Neural cell (in vitro differentiated cells): ENCODE data around the gene AK3. TPM values are rescaled to one million over a fixed set of nuclear protein-coding genes. Genes with fewer than 3 reads are reported as not detected.

ENCODE experiments used
- H2AFZ ChIP-seq: fragments of 200-600, 300-800 bp; sonication (generic), shearing (Covaris generic); 2 replicates; pipeline ENCODE4 v1.6.0; 2014; ENCODE audit warnings: low read depth, mild to moderate bottlenecking, antibody characterized with exemption, low read length, moderate library complexity
- H3F3A ChIP-seq: fragments of 200-600 bp; shearing (Covaris generic); 2 replicates; pipeline ENCODE4 v1.6.1; 2016; ENCODE audit warnings: mild to moderate bottlenecking, moderate library complexity, mixed read lengths, antibody characterized with exemption, low read length; ENCODE audit not compliant: insufficient read depth, poor library complexity, severe bottlenecking
- H3K27ac ChIP-seq: fragments of 200-600, 300-800 bp; sonication (generic), shearing (Covaris generic); 2 replicates; pipeline ENCODE4 v1.5.1; 2014; ENCODE audit warnings: mild to moderate bottlenecking, low read length, moderate library complexity
- H3K27me3 ChIP-seq: fragments of 300-800, 200-600 bp; sonication (generic), shearing (Covaris generic); 2 replicates; pipeline ENCODE4 v1.6.0; 2014; ENCODE audit warnings: mild to moderate bottlenecking, low read depth, low read length, moderate library complexity; ENCODE audit not compliant: insufficient read depth
- H3K36me3 ChIP-seq: fragments of 300-800, 200-600 bp; sonication (generic), shearing (Covaris generic); 2 replicates; pipeline ENCODE4 v1.5.1; 2014; ENCODE audit warnings: mild to moderate bottlenecking, antibody characterized with exemption, low read length, moderate library complexity; ENCODE audit not compliant: insufficient read depth
- H3K4me2 ChIP-seq: fragments of 300-800, 200-600 bp; sonication (generic), shearing (Covaris generic); 2 replicates; pipeline ENCODE4 v1.6.0; 2014; ENCODE audit warnings: mild to moderate bottlenecking, low read length
- H3K4me3 ChIP-seq: fragments of 300-800, 200-600 bp; sonication (generic), shearing (Covaris generic); 2 replicates; pipeline ENCODE4 v1.5.1; 2014; ENCODE audit warnings: mild to moderate bottlenecking, low read length, moderate library complexity
- H3K79me2 ChIP-seq: fragments of 200-600 bp; shearing (Covaris generic); replicated peaks from 2 replicates; pipeline ENCODE4 v1.6.0; 2014; ENCODE audit warnings: mild to moderate bottlenecking, low read length, moderate library complexity; ENCODE audit not compliant: insufficient read depth
- H3K9ac ChIP-seq: fragments of 300-800, 200-600 bp; sonication (generic), shearing (Covaris generic); 2 replicates; pipeline ENCODE4 v1.6.1; 2016; ENCODE audit warnings: mild to moderate bottlenecking, low read length, mixed read lengths
- H3K9me2 ChIP-seq: fragments of 200-600 bp; shearing (Covaris generic); 2 replicates; pipeline ENCODE4 v1.6.1; 2016; ENCODE audit warnings: mild to moderate bottlenecking, low read length, mixed read lengths; ENCODE audit not compliant: insufficient read depth
- H3K9me3 ChIP-seq: fragments of 200-600, 300-800 bp; sonication (generic), shearing (Covaris generic); 2 replicates; pipeline ENCODE4 v1.6.1; 2016; ENCODE audit warnings: mild to moderate bottlenecking, mixed run types, low read length, moderate library complexity, mixed read lengths
- H4K20me1 ChIP-seq: fragments of 200-600 bp; shearing (Covaris generic); 2 replicates; pipeline ENCODE4 v1.6.1; 2016; ENCODE audit warnings: mild to moderate bottlenecking, mixed run types; ENCODE audit not compliant: insufficient read depth
- CTCF ChIP-seq: fragments of 450-650 bp; IDR thresholded peaks from 2 replicates; pipeline ENCODE4 v1.5.1; 2014; ENCODE audit warnings: antibody characterized with exemption, mild to moderate bottlenecking, moderate library complexity; ENCODE audit not compliant: poor library complexity, severe bottlenecking
- EP300 ChIP-seq: fragments of 450-650 bp; conservative IDR thresholded peaks from 2 replicates; pipeline ENCODE4 v1.6.1; 2014; ENCODE audit warnings: antibody characterized with exemption, mild to moderate bottlenecking, moderate library complexity; ENCODE audit not compliant: poor library complexity, severe bottlenecking
- EZH2 ChIP-seq: fragments of 200-600, 300-800 bp; shearing (Covaris generic), sonication (generic); IDR thresholded peaks from 2 replicates; pipeline ENCODE4 v1.6.1; 2014; ENCODE audit warnings: antibody characterized with exemption, low read length, borderline replicate concordance, mild to moderate bottlenecking; ENCODE audit not compliant: insufficient read depth, poor library complexity, severe bottlenecking
- MXI1 ChIP-seq: fragments of 450-650 bp; conservative IDR thresholded peaks from 2 replicates; pipeline ENCODE4 v1.6.1; 2014; ENCODE audit warnings: antibody characterized with exemption, mild to moderate bottlenecking; ENCODE audit not compliant: poor library complexity, severe bottlenecking
- POLR2AphosphoS5 ChIP-seq: IDR thresholded peaks from 2 replicates; pipeline ENCODE4 v1.6.1; 2012
- RAD21 ChIP-seq: fragments of 450-650 bp; conservative IDR thresholded peaks from 2 replicates; pipeline ENCODE4 v1.6.1; 2014; ENCODE audit warnings: antibody characterized with exemption, mild to moderate bottlenecking, moderate library complexity
- REST ChIP-seq: IDR thresholded peaks from 2 replicates; pipeline ENCODE4 v1.6.1; 2012; ENCODE audit warnings: borderline replicate concordance
- SMC3 ChIP-seq: fragments of 450-650 bp; conservative IDR thresholded peaks from 2 replicates; pipeline ENCODE4 v1.6.1; 2014; ENCODE audit warnings: antibody characterized with exemption, mild to moderate bottlenecking, moderate library complexity; ENCODE audit not compliant: poor library complexity
- TAF1 ChIP-seq: IDR thresholded peaks from 2 replicates; pipeline ENCODE4 v1.6.1; 2012; ENCODE audit warnings: low read depth
- polyA plus RNA-seq: library from polyadenylated mRNA; depleted of rRNA; stranded (reverse); fragments of >200 nt; gene quantifications from 2 replicates; pipeline ENCODE4 v1.2.3, GENCODE V29; 2014

Gene AK3
- polyA plus RNA-seq, 1 donor from 2014 or later, result 73.7 TPM

- H4K20me1 ChIP-seq, result no peaks in the 10 kb centered on the region
- no peak within 1 kb of the TSS for H3K27ac ChIP-seq
- H3K4me2 ChIP-seq, result peak within 1 kb of the TSS; percentile 94
- TF ChIP-seq CTCF, result no peak
- TF ChIP-seq MXI1, result no peak
- no peak for TF ChIP-seq EP300
- no peak for TF ChIP-seq TAF1
- TF ChIP-seq REST, result no peak
- TF ChIP-seq POLR2AphosphoS5, result no peak
- no peak for TF ChIP-seq EZH2
- no peak for TF ChIP-seq RAD21
- no peak for TF ChIP-seq SMC3
- H3K9ac ChIP-seq, result no peak within 1 kb of the TSS
- no peaks in the 10 kb centered on the region for H3K9me2 ChIP-seq
- no peaks in the 10 kb centered on the region for H3K79me2 ChIP-seq
- H3K27me3 ChIP-seq, result no peaks in the 10 kb centered on the region
- no peak within 1 kb of the TSS for H2AFZ ChIP-seq
- no peaks in the 10 kb centered on the region for H3K9me3 ChIP-seq
- H3K4me3 ChIP-seq, result peak within 1 kb of the TSS; percentile 98
- no peaks in the 10 kb centered on the region for H3F3A ChIP-seq
- H3K36me3 ChIP-seq, result no peaks in the 10 kb centered on the region
Observed at GRCh38 chr9:4666042-4666699, 74.8 kb downstream of the AK3 start, which contains the start of gene SPATA6L. SPATA6L (minus strand) TSS chr9:4666480; CDS start chr9:4666250, 230 bp downstream.

GRCh38 chr9:4665357-4665756 lies 75.6 kb downstream of the AK3 start:
- Histone ChIP-seq H3K4me2 (peak overlapping the region; percentile 94), H3K9ac (no peak overlapping the region), H3K9me3 (no peaks in the 10 kb centered on the region), H3K9me2 (no peaks in the 10 kb centered on the region), H3K79me2 (no peaks in the 10 kb centered on the region), H3K27me3 (no peaks in the 10 kb centered on the region), H3K27ac (no peak overlapping the region), H2AFZ (no peak overlapping the region), H3K36me3 (no peaks in the 10 kb centered on the region), H4K20me1 (no peaks in the 10 kb centered on the region), H3F3A (no peaks in the 10 kb centered on the region), H3K4me3 (peak overlapping the region; percentile 98)
- no peak for TF ChIP-seq TAF1
- TF ChIP-seq EZH2, result no peak
- no peak for TF ChIP-seq RAD21
- TF ChIP-seq SMC3, result no peak
- TF ChIP-seq POLR2AphosphoS5, result no peak
- TF ChIP-seq EP300, result no peak
- TF ChIP-seq CTCF, result no peak
- TF ChIP-seq REST, result no peak
- no peak for TF ChIP-seq MXI1
